Testis (tissue), 3 donors: Measurements from ENCODE around the gene DLEC1. TPM values are rescaled to one million over a fixed set of nuclear protein-coding genes. Genes with fewer than 3 reads are reported as not detected.

ENCODE experiments used
- DNase-seq: peaks from one replicate; pipeline ENCODE4 v3.0.0-alpha.2; 2019
- H3K27ac ChIP-seq, 2 donors: fragments of 200-600 bp; sonication (generic); one replicate each; pipeline ENCODE4 v1.5.1; 2019
- H3K27me3 ChIP-seq: fragments of 200-600 bp; sonication (generic); one replicate; pipeline ENCODE4 v1.5.1; 2019
- H3K36me3 ChIP-seq: fragments of 200-600 bp; sonication (generic); one replicate; pipeline ENCODE4 v1.5.1; 2017; ENCODE audit warnings: low read depth; ENCODE audit errors: missing control alignments
- H3K4me1 ChIP-seq: fragments of 200-600 bp; sonication (generic); one replicate; pipeline ENCODE4 v1.5.1; 2019
- H3K4me3 ChIP-seq, 2 donors: fragments of 200-600 bp; sonication (generic); one replicate each; pipeline ENCODE4 v1.5.1; 2017 to 2019
- H3K9me3 ChIP-seq: fragments of 200-600 bp; sonication (generic); one replicate; pipeline ENCODE4 v1.5.1; 2017
- CTCF ChIP-seq, 3 experiments: fragments of 450-650 bp in 2 of 3; fragments of 200-600 bp in 1 of 3; sonication (generic) in 1 of 3; IDR thresholded peaks; one replicate each; pipeline ENCODE4 v1.5.1; 2016 to 2019; ENCODE audit warnings: antibody characterized with exemption in 3 of 3, mild to moderate bottlenecking in 2 of 3, moderate library complexity in 1 of 3
- POLR2A ChIP-seq: fragments of 450-650 bp; IDR thresholded peaks from one replicate; pipeline ENCODE4 v1.6.1; 2017; ENCODE audit warnings: antibody characterized with exemption, mild to moderate bottlenecking, moderate library complexity
- WGBS, 2 donors: methylation state at CpG; one replicate each; pipeline ENCODE4 v1.1.5; 2018; 5-methylcytosine and 5-hydroxymethylcytosine counted together
- intact Hi-C: fragments of 100-400 bp; cut with DNase I; formaldehyde crosslinking; loops from one replicate; pipeline ENCODE4 v1.15.1; 2023; ENCODE audit warnings: low total_unique reads
- polyA plus RNA-seq: library from polyadenylated mRNA; stranded (reverse); fragments of 350-450 nt; fragmentation: Illumina TruSeq; extraction: RNeasy Lipid Tissue Mini Kit (QIAGEN cat#74804); gene quantifications from one replicate; pipeline ENCODE4 v1.2.3, GENCODE V29; 2014; ENCODE audit warnings: low read depth, low replicate concordance; ENCODE audit not compliant: insufficient read depth
- total RNA-seq, 2 donors: library from RNA; depleted of rRNA; stranded (reverse); fragments of >200 nt; gene quantifications; one replicate each; pipeline ENCODE4 v1.2.3, GENCODE V29; 2016

DLEC1 gene
- total and polyA plus RNA-seq, 3 donors from 2014 or later = 32.3 to 40.8 (median 36.9) TPM

- DNase-seq = peak; percentile 6
- Histone ChIP-seq H3K4me3 (no peak overlapping the region), H3K9me3 (no peaks in the 10 kb centered on the region), H3K27ac (no peak overlapping the region), H3K4me1 (peaks cover 14% of the 10 kb centered on the region), H3K27me3 (no peaks in the 10 kb centered on the region), H3K36me3 (no peaks in the 10 kb centered on the region)
- no peak for TF ChIP-seq POLR2A
- no peak for TF ChIP-seq CTCF (IDR thresholded peaks at IDR 0.05)
- 96 to 100% methylated on average over 2 of the region's 2 CpGs for WGBS, 2 donors
- intact Hi-C loops = no loop called here
Measured at GRCh38 chr3:38141952-38142273, 102.9 kb downstream of the DLEC1 start.

DNA sequence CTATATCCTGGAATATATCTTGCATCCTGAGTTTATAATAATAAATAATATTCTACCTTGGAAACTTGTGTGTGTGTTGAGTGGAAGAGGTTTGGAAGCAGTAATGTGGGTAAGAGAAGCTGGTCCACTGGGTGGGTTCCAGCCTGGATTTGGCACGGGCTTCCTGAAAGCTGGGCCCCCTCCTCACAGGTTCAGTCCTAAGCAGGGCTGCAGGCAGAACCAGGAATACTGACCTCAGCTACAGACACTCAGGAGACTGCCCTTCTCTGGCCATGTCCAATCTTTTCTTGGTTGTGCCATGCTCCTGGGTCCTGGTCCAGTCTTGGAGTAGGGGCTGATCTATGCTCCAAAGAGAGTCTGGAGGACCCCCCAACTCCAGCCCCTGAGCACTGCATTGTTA lies 104.0 kb downstream of the DLEC1 start:
- Histone ChIP-seq H3K27ac (no peak overlapping the region), H3K9me3 (no peaks in the 10 kb centered on the region), H3K4me1 (peaks cover 10% of the 10 kb centered on the region), H3K4me3 (no peak overlapping the region), H3K27me3 (no peaks in the 10 kb centered on the region), H3K36me3 (no peaks in the 10 kb centered on the region)
- TF ChIP-seq CTCF (IDR thresholded peaks at IDR 0.05) = no peak
- no peak for TF ChIP-seq POLR2A
- 89 to 92% methylated on average over 1 of the region's 1 CpG for WGBS, 2 donors
- DNase-seq = peak; percentile 6
- intact Hi-C loops = no loop called here

- H3K4me3 ChIP-seq = no peak overlapping the region
- no peak for TF ChIP-seq POLR2A
- TF ChIP-seq CTCF (IDR thresholded peaks at IDR 0.05) = no peak
- H3K36me3 ChIP-seq = no peaks in the 10 kb centered on the region
- H3K4me1 ChIP-seq = peaks cover 7% of the 10 kb centered on the region
- no peak overlapping the region for H3K27ac ChIP-seq
- no peaks in the 10 kb centered on the region for H3K9me3 ChIP-seq
- DNase-seq = peak; percentile 8
- no peaks in the 10 kb centered on the region for H3K27me3 ChIP-seq
- 51 to 78% methylated on average over 2 to 3 of the region's 3 CpGs for WGBS, 2 donors
- intact Hi-C loops = no loop called here
Measured at GRCh38 chr3:38143511-38143910, 104.5 kb downstream of the DLEC1 start.

GRCh38 chr3:38146504-38146903 lies 107.5 kb downstream of the DLEC1 start:
- H3K27ac ChIP-seq = no peak overlapping the region
- no peaks in the 10 kb centered on the region for H3K27me3 ChIP-seq
- no peaks in the 10 kb centered on the region for H3K36me3 ChIP-seq
- WGBS, 2 donors = 93 to 94% methylated on average over 2 of the region's 2 CpGs
- H3K4me1 ChIP-seq = no peaks in the 10 kb centered on the region
- intact Hi-C loops = no loop called here
- TF ChIP-seq CTCF (IDR thresholded peaks at IDR 0.05) (no peak), POLR2A (no peak)
- H3K9me3 ChIP-seq = no peaks in the 10 kb centered on the region
- DNase-seq = no peak
- H3K4me3 ChIP-seq = no peak overlapping the region

GRCh38 chr3:38147421-38147820 lies 108.4 kb downstream of the DLEC1 start:
- intact Hi-C loops = no loop called here
- TF ChIP-seq CTCF (IDR thresholded peaks at IDR 0.05) (no peak), POLR2A (no peak)
- WGBS, 2 donors = 91% methylated on average over 3 of the region's 3 CpGs
- H3K9me3 ChIP-seq = no peaks in the 10 kb centered on the region
- no peak for DNase-seq
- H3K4me3 ChIP-seq = no peak overlapping the region
- H3K27ac ChIP-seq = no peak overlapping the region
- H3K27me3 ChIP-seq = no peaks in the 10 kb centered on the region
- H3K4me1 ChIP-seq = no peaks in the 10 kb centered on the region
- H3K36me3 ChIP-seq = no peaks in the 10 kb centered on the region
